ENCODE data around the gene TGFB2.

The TGFB2 gene

GRCh38 chr1:218336328-218336727 is 8.8 kb upstream of the TGFB2 start:
- no peak for DNase-seq (ENCODE audit: low read depth)

DNA sequence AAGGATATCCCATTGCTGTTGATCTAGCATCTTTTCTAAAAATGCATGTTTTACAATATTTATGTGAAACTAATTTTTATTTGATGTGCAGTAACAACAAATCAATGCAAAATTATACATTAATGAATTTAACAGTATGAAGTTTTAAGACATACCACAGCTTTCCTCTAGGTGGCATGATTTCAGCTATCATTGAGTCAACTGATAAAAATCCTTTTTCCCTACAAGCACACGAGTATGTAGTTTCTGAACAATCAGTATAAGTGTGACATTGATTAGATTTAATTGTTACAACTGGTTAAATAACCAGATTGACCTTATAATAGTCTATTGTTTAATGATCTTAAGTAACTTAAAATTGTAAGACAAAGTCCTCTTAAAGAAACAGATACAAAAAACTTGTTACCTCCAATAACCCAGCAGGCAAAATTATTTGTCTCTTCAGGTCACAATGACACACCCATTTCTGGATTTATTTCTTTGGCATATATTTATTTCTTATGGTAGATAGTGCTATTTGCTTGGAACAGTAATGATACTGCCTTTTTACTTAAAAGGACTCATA is 5.8 kb upstream of the TGFB2 start:
- no peak for DNase-seq (ENCODE audit: low read depth)

DNA sequence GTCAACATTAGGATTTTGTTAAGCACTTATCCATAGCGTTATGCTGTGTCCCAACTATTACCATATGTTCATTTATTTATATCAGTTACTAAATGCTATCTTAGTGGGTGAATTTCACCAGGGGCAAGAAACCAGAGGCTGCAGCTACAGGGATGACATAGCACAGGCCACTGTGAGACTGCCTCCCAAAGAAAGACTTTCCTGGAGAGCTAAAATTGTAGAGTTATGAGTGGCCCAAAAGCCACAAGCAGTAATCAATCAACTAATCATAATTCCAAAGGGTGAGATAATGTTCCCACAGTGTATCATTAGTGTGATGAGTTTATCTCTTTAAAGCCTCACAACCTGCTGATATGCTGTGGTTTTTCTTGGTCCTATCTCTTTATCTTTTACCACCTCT is 3.8 kb upstream of the TGFB2 start:
- DNase-seq (ENCODE audit: low read depth), result no peak

DNA sequence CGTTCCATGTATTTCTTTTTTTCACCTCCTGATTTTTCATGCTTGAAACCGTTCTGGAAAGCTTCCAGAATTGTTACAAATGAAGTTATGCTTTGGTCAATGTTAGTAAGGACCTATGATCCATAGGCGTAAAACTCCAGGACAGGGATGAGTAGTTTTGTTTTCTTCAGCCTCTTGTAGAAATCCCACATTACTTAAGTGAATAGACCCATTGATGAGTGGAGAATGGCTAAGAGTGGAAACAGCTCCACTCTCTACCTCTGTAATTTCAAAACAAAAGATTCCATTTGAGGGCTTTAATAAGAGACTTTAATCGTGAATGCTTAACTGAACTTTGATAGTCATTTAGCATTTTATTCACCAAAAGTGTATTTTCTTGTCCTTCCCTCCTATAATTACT is 3.0 kb upstream of the TGFB2 start:
- no peak for DNase-seq (ENCODE audit: low read depth)

DNA sequence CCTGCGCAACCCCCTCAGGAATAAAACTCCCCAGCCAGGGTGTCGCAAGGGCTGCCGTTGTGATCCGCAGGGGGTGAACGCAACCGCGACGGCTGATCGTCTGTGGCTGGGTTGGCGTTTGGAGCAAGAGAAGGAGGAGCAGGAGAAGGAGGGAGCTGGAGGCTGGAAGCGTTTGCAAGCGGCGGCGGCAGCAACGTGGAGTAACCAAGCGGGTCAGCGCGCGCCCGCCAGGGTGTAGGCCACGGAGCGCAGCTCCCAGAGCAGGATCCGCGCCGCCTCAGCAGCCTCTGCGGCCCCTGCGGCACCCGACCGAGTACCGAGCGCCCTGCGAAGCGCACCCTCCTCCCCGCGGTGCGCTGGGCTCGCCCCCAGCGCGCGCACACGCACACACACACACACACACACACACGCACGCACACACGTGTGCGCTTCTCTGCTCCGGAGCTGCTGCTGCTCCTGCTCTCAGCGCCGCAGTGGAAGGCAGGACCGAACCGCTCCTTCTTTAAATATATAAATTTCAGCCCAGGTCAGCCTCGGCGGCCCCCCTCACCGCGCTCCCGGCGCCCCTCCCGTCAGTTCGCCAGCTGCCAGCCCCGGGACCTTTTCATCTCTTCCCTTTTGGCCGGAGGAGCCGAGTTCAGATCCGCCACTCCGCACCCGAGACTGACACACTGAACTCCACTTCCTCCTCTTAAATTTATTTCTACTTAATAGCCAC is 696 bp downstream of the TGFB2 start:
- no peak for DNase-seq (ENCODE audit: low read depth)

DNA sequence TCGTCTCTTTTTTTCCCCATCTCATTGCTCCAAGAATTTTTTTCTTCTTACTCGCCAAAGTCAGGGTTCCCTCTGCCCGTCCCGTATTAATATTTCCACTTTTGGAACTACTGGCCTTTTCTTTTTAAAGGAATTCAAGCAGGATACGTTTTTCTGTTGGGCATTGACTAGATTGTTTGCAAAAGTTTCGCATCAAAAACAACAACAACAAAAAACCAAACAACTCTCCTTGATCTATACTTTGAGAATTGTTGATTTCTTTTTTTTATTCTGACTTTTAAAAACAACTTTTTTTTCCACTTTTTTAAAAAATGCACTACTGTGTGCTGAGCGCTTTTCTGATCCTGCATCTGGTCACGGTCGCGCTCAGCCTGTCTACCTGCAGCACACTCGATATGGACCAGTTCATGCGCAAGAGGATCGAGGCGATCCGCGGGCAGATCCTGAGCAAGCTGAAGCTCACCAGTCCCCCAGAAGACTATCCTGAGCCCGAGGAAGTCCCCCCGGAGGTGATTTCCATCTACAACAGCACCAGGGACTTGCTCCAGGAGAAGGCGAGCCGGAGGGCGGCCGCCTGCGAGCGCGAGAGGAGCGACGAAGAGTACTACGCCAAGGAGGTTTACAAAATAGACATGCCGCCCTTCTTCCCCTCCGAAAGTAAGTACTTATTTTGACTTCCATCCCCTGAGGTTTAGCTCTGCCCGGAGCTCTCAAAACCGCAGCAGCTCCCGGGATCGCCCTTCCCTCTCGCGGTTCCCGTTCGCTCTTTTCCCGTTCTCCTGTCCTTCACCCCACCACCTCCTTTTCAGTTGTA is 1.5 kb downstream of the TGFB2 start:
- DNase-seq (ENCODE audit: low read depth), result no peak

GRCh38 chr1:218347336-218347722 is 2.2 kb downstream of the TGFB2 start:
- no peak for DNase-seq (ENCODE audit: low read depth)

GRCh38 chr1:218347723-218348627 is 2.8 kb downstream of the TGFB2 start:
- no peak for DNase-seq (ENCODE audit: low read depth)

DNA sequence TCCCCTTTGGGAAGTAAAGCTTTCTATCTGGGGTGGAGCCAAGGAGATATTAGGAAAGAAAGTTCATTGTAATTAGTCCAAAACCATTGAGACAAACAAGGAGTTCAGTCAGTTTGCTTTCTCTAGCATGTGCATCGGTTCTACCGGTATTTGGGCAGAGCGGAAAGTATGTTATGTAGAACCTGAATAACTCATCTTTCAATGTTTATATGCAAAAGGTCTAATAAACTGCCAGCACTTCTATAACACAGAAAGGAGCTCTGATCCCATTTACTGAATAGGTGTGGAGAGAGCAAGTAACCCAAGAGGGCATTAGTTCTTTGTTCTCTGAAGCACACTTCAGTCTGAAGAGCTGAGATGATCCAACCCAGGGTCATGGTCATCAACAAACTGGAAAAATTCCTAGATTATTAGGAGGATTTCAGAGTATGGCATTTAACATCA is 3.5 kb downstream of the TGFB2 start:
- no peak for DNase-seq (ENCODE audit: low read depth)

GRCh38 chr1:218349348-218350034 is 4.4 kb downstream of the TGFB2 start:
- DNase-seq (ENCODE audit: low read depth), result no peak

DNA sequence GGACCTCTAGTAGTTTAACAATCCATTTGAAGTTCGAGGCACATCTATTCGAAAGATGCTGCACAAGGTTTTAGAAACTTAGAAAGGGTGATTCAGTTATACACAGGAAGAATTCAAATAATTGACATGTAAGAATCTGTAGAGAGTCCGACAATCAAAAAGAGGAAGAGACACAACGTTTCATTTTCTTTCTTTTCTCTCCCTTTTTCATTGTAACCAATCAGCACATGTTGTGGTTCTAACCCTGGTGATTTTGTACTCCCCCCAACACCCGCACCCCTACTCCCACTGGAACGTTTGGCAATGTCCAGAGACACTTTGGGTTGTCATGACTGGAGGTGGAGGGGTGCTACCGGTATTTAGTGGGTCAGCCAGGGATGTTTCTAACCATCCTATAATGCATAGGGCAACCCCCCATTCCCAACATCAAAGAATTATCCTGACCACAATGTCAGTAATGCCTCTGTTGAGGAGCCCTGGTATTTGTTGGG is 4.9 kb downstream of the TGFB2 start:
- no peak for DNase-seq (ENCODE audit: low read depth)

DNA sequence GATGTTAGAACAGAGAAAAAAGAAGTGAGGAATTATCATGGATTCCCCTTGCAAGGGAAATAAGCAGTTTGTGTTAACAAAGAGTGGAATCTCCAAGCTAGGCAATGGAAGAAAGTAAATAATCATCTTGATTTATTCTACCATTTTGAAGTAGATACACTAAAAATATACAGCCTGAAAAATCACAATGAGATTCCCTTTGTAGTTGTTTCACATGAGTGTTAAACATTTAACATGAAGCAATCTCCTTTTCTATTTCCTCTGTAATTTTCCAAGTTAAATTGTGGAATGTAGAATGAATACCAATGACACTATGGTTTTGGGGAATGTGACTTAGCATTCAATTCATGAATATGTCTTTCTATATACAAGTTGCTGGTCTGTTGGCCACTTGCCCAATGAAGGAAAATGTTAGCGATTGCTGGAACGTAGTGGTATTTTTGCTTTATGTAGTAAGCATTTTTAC is 5.7 kb downstream of the TGFB2 start:
- DNase-seq (ENCODE audit: low read depth), result no peak

- no peak for DNase-seq (ENCODE audit: low read depth)
These were observed 6.4 kb downstream of the TGFB2 start for GRCh38 chr1:218351391-218352074.

DNA sequence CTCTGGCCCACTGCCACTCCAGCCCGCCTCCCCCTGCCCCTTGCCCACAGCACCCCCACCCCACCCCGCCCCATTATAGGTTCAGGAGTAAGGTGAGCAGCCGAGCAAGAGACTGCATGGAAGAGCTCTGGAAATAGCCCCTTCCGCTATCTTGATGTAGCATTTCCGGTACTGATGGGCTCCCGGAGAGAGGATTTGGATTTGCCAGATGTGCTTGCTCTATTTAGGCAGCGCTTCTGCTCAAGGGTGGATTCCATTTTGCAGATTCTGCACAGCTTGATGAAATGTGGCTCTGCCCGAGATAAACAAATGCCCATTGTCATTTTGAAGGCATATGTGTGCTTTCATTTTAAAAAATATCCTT is 6.9 kb downstream of the TGFB2 start:
- no peak for DNase-seq (ENCODE audit: low read depth)

GRCh38 chr1:218353656-218354055 is 8.5 kb downstream of the TGFB2 start:
- no peak for DNase-seq (ENCODE audit: low read depth)

DNA sequence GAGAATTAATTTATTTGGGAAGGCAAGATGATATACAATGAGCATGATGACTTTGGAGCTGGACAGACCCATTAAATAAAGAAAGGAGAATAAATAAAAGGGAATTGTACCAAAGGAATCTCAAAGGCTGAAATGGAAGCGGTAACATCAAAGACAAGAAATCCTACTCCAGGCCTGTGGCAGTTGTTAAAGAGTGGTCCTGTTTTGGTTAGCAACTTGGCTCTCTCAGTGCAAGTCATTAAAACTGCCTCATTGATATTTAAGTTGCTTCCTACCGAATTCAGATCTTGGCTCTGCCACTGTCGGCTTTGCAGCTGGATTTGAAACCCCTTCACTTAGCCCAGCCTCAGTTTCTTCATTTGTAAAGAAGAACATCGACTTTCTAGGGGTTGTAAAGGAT is 10.1 kb downstream of the TGFB2 start:
- no peak for DNase-seq (ENCODE audit: low read depth)

DNA sequence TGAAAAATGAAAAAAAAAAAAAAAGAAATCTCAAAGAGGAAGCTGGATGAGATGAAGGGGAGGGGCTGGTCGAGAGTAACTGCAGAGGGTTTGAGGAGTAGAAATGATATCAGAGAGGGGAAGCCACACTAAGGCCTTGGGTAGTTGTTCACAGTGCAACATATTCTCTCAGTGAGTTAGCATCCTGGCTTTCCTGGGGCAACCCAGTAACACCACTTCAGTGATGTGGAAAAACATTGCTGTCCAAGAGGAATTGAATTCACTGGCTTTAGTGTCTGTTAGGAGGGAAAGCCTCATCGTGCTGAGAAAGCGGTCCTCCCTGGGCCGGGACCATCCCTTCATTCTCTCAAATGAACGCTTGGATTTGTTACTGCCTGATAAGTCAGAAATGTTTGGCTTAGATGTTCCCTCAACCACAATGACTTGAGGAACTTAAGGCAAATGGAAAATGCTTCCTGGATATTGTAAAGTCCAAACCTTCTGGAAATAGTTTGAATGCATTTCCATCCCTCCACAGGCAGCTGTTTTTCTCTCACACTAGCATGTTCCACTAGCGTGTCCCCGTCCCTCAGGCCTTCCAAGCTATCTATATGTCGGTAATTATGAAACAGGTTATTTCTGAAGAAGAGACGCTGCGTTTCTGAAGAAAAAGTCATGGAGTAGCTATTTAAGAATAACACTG is 12.2 kb downstream of the TGFB2 start:
- DNase-seq (ENCODE audit: low read depth), result no peak

DNA sequence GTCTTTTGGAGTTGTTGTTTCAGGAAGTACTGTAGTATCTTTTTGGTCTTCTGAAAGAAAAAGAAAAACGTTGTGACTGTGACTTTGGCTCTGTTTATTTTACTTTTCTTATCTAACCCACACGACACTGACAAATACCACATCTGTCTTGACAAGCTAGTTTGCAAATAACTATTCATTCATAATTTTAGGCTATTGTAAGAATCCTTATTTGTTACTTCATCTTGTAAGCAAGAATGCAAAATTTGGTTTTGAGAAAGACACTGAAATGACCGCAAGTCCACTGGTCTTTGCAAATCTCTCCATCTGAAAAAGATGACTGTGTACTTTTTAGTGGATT is 12.7 kb downstream of the TGFB2 start:
- no peak for DNase-seq (ENCODE audit: low read depth)

DNA sequence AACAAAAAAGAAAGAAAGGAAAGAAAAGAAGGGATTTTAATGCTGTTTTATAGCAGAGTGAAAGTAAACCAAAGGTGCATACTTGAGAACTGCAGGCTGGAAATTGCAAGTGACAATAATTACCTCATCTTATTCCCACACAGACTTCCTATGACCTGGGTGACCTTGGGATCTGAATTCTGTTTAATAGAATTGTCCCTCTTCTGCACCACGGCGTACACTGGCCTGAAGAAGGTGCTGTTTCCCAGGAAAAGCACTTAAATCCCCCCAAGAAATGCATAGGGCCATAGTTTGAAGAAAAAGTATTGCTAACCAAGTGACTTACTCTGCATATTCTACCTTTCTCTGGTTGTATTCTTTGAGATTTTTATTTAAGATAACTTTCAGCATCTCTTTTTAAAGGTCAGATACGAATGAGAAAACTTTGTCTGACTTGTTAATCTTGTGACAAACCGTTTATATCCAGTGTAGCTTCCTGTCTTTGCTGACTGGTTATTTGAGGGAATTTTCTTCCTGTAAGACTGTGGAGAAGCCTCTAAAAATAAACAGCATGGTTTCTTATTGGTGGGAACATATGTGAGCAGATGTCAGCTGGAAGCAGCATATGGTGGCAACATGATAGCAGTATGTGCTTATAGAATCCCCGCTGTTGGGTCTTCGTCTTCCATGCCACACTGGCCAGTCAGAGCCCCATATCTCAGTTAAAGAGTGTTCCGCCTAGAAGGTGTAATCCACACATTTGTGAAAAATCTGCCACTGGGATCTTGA is 16.3 kb downstream of the TGFB2 start:
- DNase-seq (ENCODE audit: low read depth), result no peak
